IMR-90 (cell line): ENCODE results near the gene PRR5. TPM values are rescaled to one million over a fixed set of nuclear protein-coding genes. Genes with fewer than 3 reads are reported as not detected.

ENCODE experiments used
- ATAC-seq: fragments of 200-7000 bp; cut with Tn5 transposase; 2 replicates; pipeline ENCODE4 v1.9.1; 2020; ENCODE audit warnings: low read depth, mild to moderate bottlenecking, moderate library complexity
- BruUV-seq: library from RNA; stranded (reverse); fragments of 400-500 nt; replicated peaks from 2 replicates; lab custom pipeline; 2021; lab: Mats Ljungman, UMichigan
- CTCF ChIA-PET: fragments of 300-600 bp; formaldehyde crosslinking; extraction: SDS; loops from one replicate; lab custom pipeline; 2021; ENCODE audit warnings: antibody characterized with exemption; lab: Yijun Ruan, JAX
- POLR2A ChIA-PET: fragments of 300-600 bp; sonication (Branson Sonifier 250); formaldehyde crosslinking; loops from one replicate; lab custom pipeline; 2022; ENCODE audit warnings: antibody characterized with exemption; ENCODE audit not compliant: unreplicated experiment; lab: Charles Lee
- DNase-seq: peaks from one replicate; pipeline ENCODE4 v3.0.0; 2013
- H2AFZ ChIP-seq: replicated peaks from 2 replicates; pipeline ENCODE3; 2013; ENCODE audit warnings: low read length, mild to moderate bottlenecking; ENCODE audit not compliant: poor library complexity
- H2AK5ac ChIP-seq: 2 replicates; pipeline ENCODE4 v1.6.1; 2013; ENCODE audit warnings: low read depth, low read length, inconsistent platforms
- H2AK9ac ChIP-seq: replicated peaks from 2 replicates; pipeline ENCODE3; 2013; ENCODE audit warnings: mild to moderate bottlenecking, low read depth, low read length, moderate library complexity; ENCODE audit not compliant: poor library complexity
- H2BK120ac ChIP-seq: 2 replicates; pipeline ENCODE4 v1.6.1; 2013; ENCODE audit warnings: low read depth, low read length, inconsistent platforms
- H2BK15ac ChIP-seq: 3 replicates; pipeline ENCODE4 v1.6.1; 2013; ENCODE audit warnings: low read depth, low read length, inconsistent platforms
- H2BK20ac ChIP-seq: 2 replicates; pipeline ENCODE4 v1.6.1; 2013; ENCODE audit warnings: low read depth, mild to moderate bottlenecking, inconsistent platforms, low read length, moderate library complexity
- H2BK5ac ChIP-seq: 2 replicates; pipeline ENCODE4 v1.6.1; 2013; ENCODE audit warnings: mild to moderate bottlenecking, low read depth, low read length, inconsistent platforms; ENCODE audit not compliant: poor library complexity, severe bottlenecking
- H3K14ac ChIP-seq: replicated peaks from 2 replicates; pipeline ENCODE4 v1.6.1; 2013; ENCODE audit warnings: low read depth, low read length, inconsistent platforms
- H3K18ac ChIP-seq: 2 replicates; pipeline ENCODE4 v1.6.1; 2013; ENCODE audit warnings: low read depth, low read length, control low read depth
- H3K23ac ChIP-seq: 2 replicates; pipeline ENCODE4 v1.6.1; 2013; ENCODE audit warnings: low read depth, low read length, inconsistent platforms
- H3K27ac ChIP-seq: 2 replicates; pipeline ENCODE4 v1.5.1; 2013; ENCODE audit warnings: mild to moderate bottlenecking, control low read depth, low read length; ENCODE audit not compliant: insufficient read depth
- H3K27me3 ChIP-seq: 2 replicates; pipeline ENCODE4 v1.6.1; 2013; ENCODE audit warnings: low read length; ENCODE audit not compliant: control insufficient read depth, insufficient read depth
- H3K36me3 ChIP-seq: 2 replicates; pipeline ENCODE4 v1.6.1; 2013; ENCODE audit warnings: low read length, mixed read lengths; ENCODE audit not compliant: control insufficient read depth, insufficient read depth
- H3K4ac ChIP-seq: 2 replicates; pipeline ENCODE4 v1.6.1; 2013; ENCODE audit warnings: low read depth, low read length, inconsistent platforms
- H3K4me1 ChIP-seq: 2 replicates; pipeline ENCODE4 v1.6.1; 2013; ENCODE audit warnings: low read length, mixed read lengths; ENCODE audit not compliant: control insufficient read depth, insufficient read depth
- H3K4me2 ChIP-seq: 2 replicates; pipeline ENCODE4 v1.6.1; 2013; ENCODE audit warnings: low read depth, mild to moderate bottlenecking, control low read depth, low read length, moderate library complexity
- H3K4me3 ChIP-seq: 2 replicates; pipeline ENCODE4 v1.5.1; 2013; ENCODE audit warnings: low read depth, mild to moderate bottlenecking, control low read depth, low read length, moderate library complexity; ENCODE audit not compliant: insufficient read depth
- H3K56ac ChIP-seq: 2 replicates; pipeline ENCODE4 v1.6.1; 2013; ENCODE audit warnings: low read length, inconsistent platforms; ENCODE audit not compliant: insufficient read depth; ENCODE audit errors: extremely low read depth
- H3K79me1 ChIP-seq, 2 experiments: 2 replicates each; pipeline ENCODE4 v1.6.1; 2013; ENCODE audit warnings: low read length in 2 of 2, inconsistent platforms in 1 of 2, low read depth in 1 of 2
- H3K9ac ChIP-seq: 2 replicates; pipeline ENCODE4 v1.6.1; 2013; ENCODE audit warnings: low read depth, low read length, control low read depth
- H3K9me1 ChIP-seq: 2 replicates; pipeline ENCODE4 v1.6.1; 2013; ENCODE audit warnings: low read length, inconsistent platforms; ENCODE audit not compliant: insufficient read depth
- H3K9me3 ChIP-seq: 2 replicates; pipeline ENCODE4 v1.6.1; 2013; ENCODE audit warnings: low read length; ENCODE audit not compliant: control insufficient read depth, insufficient read depth
- H4K20me1 ChIP-seq: 2 replicates; pipeline ENCODE4 v1.6.1; 2013; ENCODE audit warnings: low read length, inconsistent platforms; ENCODE audit not compliant: insufficient read depth
- H4K5ac ChIP-seq: 2 replicates; pipeline ENCODE4 v1.6.1; 2013; ENCODE audit warnings: mild to moderate bottlenecking, low read depth, low read length, control low read depth
- H4K8ac ChIP-seq, 2 experiments: 2 replicates each; pipeline ENCODE4 v1.6.1; 2013; ENCODE audit warnings: low read depth in 2 of 2, low read length in 2 of 2, control low read depth in 1 of 2, inconsistent platforms in 1 of 2
- H4K91ac ChIP-seq: 2 replicates; pipeline ENCODE4 v1.6.1; 2013; ENCODE audit warnings: low read depth, low read length, inconsistent platforms; ENCODE audit not compliant: insufficient read depth
- BHLHE40 ChIP-seq: fragments of 150-350 bp; IDR thresholded peaks from 2 replicates; pipeline ENCODE4 v1.6.1; 2016; ENCODE audit warnings: mild to moderate bottlenecking, low read depth, low read length
- CEBPB ChIP-seq: IDR thresholded peaks from 2 replicates; pipeline ENCODE4 v1.6.1; 2012; ENCODE audit warnings: low read depth, low read length, improper control_type of control experiment
- CHD1 ChIP-seq: IDR thresholded peaks from 2 replicates; pipeline ENCODE4 v1.6.1; 2012; ENCODE audit warnings: low read depth, low read length, improper control_type of control experiment
- FOS ChIP-seq: fragments of 150-350 bp; IDR thresholded peaks from 2 replicates; pipeline ENCODE4 v1.6.1; 2016; ENCODE audit warnings: low read depth, low read length
- MAFK ChIP-seq: IDR thresholded peaks from 2 replicates; pipeline ENCODE4 v1.6.1; 2012; ENCODE audit warnings: low read depth, low read length, improper control_type of control experiment
- MAZ ChIP-seq: IDR thresholded peaks from 2 replicates; pipeline ENCODE4 v1.6.1; 2012; ENCODE audit warnings: low read depth, mild to moderate bottlenecking, low read length, improper control_type of control experiment, moderate library complexity, borderline replicate concordance
- MXI1 ChIP-seq: IDR thresholded peaks from 2 replicates; pipeline ENCODE4 v1.6.1; 2012; ENCODE audit warnings: low read depth, mild to moderate bottlenecking, low read length, moderate library complexity, borderline replicate concordance
- NFE2L2 ChIP-seq: fragments of 150-350 bp; IDR thresholded peaks from 2 replicates; pipeline ENCODE4 v1.6.1; 2016; ENCODE audit warnings: low read depth, mild to moderate bottlenecking, low read length
- RAD21 ChIP-seq: IDR thresholded peaks from 2 replicates; pipeline ENCODE4 v1.6.1; 2012; ENCODE audit warnings: low read length, improper control_type of control experiment
- RCOR1 ChIP-seq: IDR thresholded peaks from 2 replicates; pipeline ENCODE4 v1.6.1; 2012; ENCODE audit warnings: mild to moderate bottlenecking, low read length, improper control_type of control experiment; ENCODE audit not compliant: insufficient replicate concordance
- SMC3 ChIP-seq: fragments of 150-350 bp; IDR thresholded peaks from 2 replicates; pipeline ENCODE4 v1.6.1; 2016; ENCODE audit warnings: low read depth, mild to moderate bottlenecking, antibody characterized with exemption, low read length, moderate library complexity
- WGBS, 2 experiments: methylation state at CpG; one replicate each; pipeline versions ENCODE4 v1.1.5 to v1.1.7; 2013; ENCODE audit warnings: missing lambda C conversion rate in 2 of 2; ENCODE audit not compliant: insufficient read length in 1 of 2; ENCODE audit errors: extremely low coverage in 2 of 2; 5-methylcytosine and 5-hydroxymethylcytosine counted together
- dilution Hi-C: fragments of 300-500 bp; cut with HindIII; formaldehyde crosslinking; loops from one replicate; pipeline ENCODE4 v1.14.3; 2018; ENCODE audit warnings: low sequenced_read_pairs; ENCODE audit not compliant: unreplicated experiment
- in situ Hi-C: fragments of 300-500 bp; cut with MboI; formaldehyde crosslinking; loops from 3 replicates; pipeline ENCODE4 v1.14.3; 2019; ENCODE audit warnings: low sequenced_read_pairs, inconsistent platforms, mixed read lengths
- intact Hi-C: fragments of 100-400 bp; cut with micrococcal nuclease; formaldehyde crosslinking; loops from 2 replicates; pipeline ENCODE4 v1.10.0; 2022
- polyA plus RNA-seq, 3 experiments: library from polyadenylated mRNA; depleted of rRNA; stranded (reverse); fragments of >200 nt; gene quantifications; 2 replicates each; pipeline ENCODE4 v1.2.3, GENCODE V29; 2012; ENCODE audit warnings: low replicate concordance in 1 of 3
- total RNA-seq: library from RNA; depleted of rRNA; stranded (reverse); fragments of >200 nt; gene quantifications from 2 replicates; pipeline ENCODE4 v1.2.3, GENCODE V29; 2012
- TF ChIP-seq, protein P1 (sequence below): fragments of 150-350 bp; IDR thresholded peaks from 2 replicates; pipeline ENCODE4 v1.6.1; 2016; ENCODE audit warnings: low read depth, mild to moderate bottlenecking, low read length, moderate library complexity, borderline replicate concordance
- TF ChIP-seq, protein P2 (sequence below): conservative IDR thresholded peaks from 2 replicates; pipeline ENCODE4 v1.5.1; 2012; ENCODE audit warnings: mild to moderate bottlenecking, low read depth, low read length, improper control_type of control experiment
- TF ChIP-seq, protein P3 (sequence below): fragments of 150-350 bp; IDR thresholded peaks from 2 replicates; pipeline ENCODE4 v1.6.1; 2017; ENCODE audit warnings: mild to moderate bottlenecking, antibody characterized with exemption, low read length, low read depth

Gene PRR5
- total and polyA plus RNA-seq, 2 of the 4 experiments (the other 2 are of a cell fraction), result 8.1 to 24.3 TPM

DNA sequence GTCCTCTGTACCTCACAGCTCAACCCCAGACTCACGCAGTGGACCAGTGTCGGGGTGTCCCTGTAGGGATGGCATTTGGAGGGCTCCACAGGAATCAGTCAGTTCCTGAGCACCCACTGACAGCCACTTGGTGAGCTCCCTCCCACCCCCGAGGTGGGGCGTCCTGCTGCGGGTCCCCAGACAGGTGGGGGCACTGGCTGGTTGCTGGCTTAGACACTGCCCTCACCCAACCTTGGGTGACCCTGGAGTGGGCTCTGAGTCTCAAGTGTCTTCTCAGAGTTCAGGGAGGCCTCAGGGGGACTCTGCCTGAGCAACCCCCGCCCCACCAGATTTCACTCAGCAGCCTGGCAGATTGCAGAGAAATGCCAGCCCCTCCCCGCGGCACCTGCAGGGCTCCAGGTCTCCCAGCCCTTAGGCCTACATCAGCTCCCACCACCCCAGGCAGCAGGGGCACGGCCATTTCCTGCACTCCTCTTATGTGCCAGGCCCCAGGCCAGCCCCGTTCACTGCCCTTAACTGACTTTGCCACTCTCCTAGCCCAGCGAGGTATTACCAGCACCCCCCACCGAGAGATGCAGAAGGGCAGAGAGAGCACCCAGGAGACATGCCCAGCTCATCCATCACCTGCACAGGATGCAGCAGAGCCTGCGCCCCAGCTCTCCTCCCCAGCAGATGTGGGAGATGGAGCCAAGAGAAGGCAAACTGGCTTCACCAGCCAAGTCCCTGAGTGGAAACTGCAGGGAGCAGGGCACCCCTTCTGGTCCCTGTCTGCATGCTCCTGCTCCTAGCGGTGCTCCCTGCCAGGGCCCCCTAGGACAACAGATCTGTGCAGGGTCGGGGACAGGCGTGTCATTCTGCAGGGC is 2.4 kb downstream of the PRR5 start:
- H3K9me1 ChIP-seq, result peaks cover 13% of the 10 kb centered on the region
- no peak overlapping the region for H3K23ac ChIP-seq
- H3K27ac ChIP-seq, result no peak overlapping the region
- peaks cover 24% of the 10 kb centered on the region for H4K20me1 ChIP-seq
- no peak overlapping the region for H3K14ac ChIP-seq
- H3K18ac ChIP-seq, result no peak overlapping the region
- no peak overlapping the region for H3K4ac ChIP-seq
- dilution Hi-C loops, result no loop called here
- H2BK15ac ChIP-seq, result no peak overlapping the region
- no peak overlapping the region for H2AK5ac ChIP-seq
- H2AFZ ChIP-seq, result no peak overlapping the region
- no peak overlapping the region for H2BK120ac ChIP-seq
- H3K4me3 ChIP-seq, result no peak overlapping the region
- H4K91ac ChIP-seq, result no peak overlapping the region
- no peak overlapping the region for H3K9ac ChIP-seq
- H2BK20ac ChIP-seq, result no peak overlapping the region
- no peak for ATAC-seq
- no peak overlapping the region for H3K56ac ChIP-seq
- intact Hi-C loops, result no loop called here
- no peak overlapping the region for H4K5ac ChIP-seq
- ChIA-PET CTCF (no interaction called here), POLR2A (no interaction called here)
- H2BK5ac ChIP-seq, result no peak overlapping the region
- H4K8ac ChIP-seq, result no peak overlapping the region
- 95% methylated on average over 7 of the region's 16 CpGs; no CpG with 5 or more reads in 1 of the 2 experiments for WGBS, 2 experiments
- H3K27me3 ChIP-seq, result no peaks in the 10 kb centered on the region
- no TSS peak for BruUV-seq
- no peak overlapping the region for H3K4me2 ChIP-seq
- H2AK9ac ChIP-seq, result peak overlapping the region; percentile 9
- H3K79me1 ChIP-seq, result peaks cover 20 to 34% of the 10 kb centered on the region in 2 experiments
- in situ Hi-C loops, result no loop called here
- no peaks in the 10 kb centered on the region for H3K9me3 ChIP-seq
- DNase-seq, result no peak
- peaks cover 28% of the 10 kb centered on the region for H3K4me1 ChIP-seq
- H3K36me3 ChIP-seq, result peaks cover 1% of the 10 kb centered on the region; the same call in 1 of the 2 replicates
- TF ChIP-seq, protein P1, sequence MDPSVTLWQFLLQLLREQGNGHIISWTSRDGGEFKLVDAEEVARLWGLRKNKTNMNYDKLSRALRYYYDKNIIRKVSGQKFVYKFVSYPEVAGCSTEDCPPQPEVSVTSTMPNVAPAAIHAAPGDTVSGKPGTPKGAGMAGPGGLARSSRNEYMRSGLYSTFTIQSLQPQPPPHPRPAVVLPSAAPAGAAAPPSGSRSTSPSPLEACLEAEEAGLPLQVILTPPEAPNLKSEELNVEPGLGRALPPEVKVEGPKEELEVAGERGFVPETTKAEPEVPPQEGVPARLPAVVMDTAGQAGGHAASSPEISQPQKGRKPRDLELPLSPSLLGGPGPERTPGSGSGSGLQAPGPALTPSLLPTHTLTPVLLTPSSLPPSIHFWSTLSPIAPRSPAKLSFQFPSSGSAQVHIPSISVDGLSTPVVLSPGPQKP, result no peak
- no peak for TF ChIP-seq MXI1
- TF ChIP-seq, protein P2, sequence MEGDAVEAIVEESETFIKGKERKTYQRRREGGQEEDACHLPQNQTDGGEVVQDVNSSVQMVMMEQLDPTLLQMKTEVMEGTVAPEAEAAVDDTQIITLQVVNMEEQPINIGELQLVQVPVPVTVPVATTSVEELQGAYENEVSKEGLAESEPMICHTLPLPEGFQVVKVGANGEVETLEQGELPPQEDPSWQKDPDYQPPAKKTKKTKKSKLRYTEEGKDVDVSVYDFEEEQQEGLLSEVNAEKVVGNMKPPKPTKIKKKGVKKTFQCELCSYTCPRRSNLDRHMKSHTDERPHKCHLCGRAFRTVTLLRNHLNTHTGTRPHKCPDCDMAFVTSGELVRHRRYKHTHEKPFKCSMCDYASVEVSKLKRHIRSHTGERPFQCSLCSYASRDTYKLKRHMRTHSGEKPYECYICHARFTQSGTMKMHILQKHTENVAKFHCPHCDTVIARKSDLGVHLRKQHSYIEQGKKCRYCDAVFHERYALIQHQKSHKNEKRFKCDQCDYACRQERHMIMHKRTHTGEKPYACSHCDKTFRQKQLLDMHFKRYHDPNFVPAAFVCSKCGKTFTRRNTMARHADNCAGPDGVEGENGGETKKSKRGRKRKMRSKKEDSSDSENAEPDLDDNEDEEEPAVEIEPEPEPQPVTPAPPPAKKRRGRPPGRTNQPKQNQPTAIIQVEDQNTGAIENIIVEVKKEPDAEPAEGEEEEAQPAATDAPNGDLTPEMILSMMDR, result no peak
- TF ChIP-seq MAFK, result no peak
- no peak for TF ChIP-seq FOS
- no peak for TF ChIP-seq MAZ
- no peak for TF ChIP-seq BHLHE40
- TF ChIP-seq, protein P3, sequence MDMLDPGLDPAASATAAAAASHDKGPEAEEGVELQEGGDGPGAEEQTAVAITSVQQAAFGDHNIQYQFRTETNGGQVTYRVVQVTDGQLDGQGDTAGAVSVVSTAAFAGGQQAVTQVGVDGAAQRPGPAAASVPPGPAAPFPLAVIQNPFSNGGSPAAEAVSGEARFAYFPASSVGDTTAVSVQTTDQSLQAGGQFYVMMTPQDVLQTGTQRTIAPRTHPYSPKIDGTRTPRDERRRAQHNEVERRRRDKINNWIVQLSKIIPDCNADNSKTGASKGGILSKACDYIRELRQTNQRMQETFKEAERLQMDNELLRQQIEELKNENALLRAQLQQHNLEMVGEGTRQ, result no peak
- TF ChIP-seq SMC3, result no peak
- no peak for TF ChIP-seq CEBPB
- TF ChIP-seq RCOR1, result no peak
- TF ChIP-seq RAD21, result no peak
- no peak for TF ChIP-seq NFE2L2
- no peak for TF ChIP-seq CHD1
